Measurements from ENCODE around the gene S100A13. TPM values are rescaled to one million over a fixed set of nuclear protein-coding genes. Genes with fewer than 3 reads are reported as not detected.

S100A13 gene
- total RNA-seq, 2 donors from 2014 or later, result 13.5 to 16.4 TPM

DNA sequence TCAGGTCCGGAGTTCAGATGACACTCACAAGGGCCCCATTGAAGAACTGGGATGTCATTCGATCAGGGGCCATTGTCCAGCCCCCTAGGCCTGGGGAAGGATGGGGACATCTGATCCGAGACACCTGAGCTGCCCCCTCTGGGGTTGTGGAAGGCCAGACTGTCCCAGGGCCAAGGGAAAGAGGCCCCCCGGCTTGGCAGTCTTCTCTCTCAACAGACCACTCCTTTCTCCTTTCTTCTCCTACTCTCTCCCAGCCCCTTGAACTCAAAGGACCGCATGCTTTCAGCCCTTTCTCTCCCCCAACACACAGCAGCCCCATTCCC lies 2.0 kb upstream of the S100A13 start:
- ATAC-seq (replicated peaks in 1 of 2), result no peak
- DNase-seq, result no peak
- Mint-ChIP-seq H3K4me1 (ENCODE audit: low read depth) (peaks cover 37% of the 10 kb centered on the region), H3K27me3 (ENCODE audit: low read depth) (peaks cover 5% of the 10 kb centered on the region), H3K4me3 (no peak overlapping the region), H3K9me3 (peaks cover 0 to 3% of the 10 kb centered on the region in 2 donors), H3K27ac (no peak overlapping the region), H3K36me3 (ENCODE audit: insufficient read depth in 2 of 2) (peaks cover 3 to 4% of the 10 kb centered on the region in 2 donors)

DNA sequence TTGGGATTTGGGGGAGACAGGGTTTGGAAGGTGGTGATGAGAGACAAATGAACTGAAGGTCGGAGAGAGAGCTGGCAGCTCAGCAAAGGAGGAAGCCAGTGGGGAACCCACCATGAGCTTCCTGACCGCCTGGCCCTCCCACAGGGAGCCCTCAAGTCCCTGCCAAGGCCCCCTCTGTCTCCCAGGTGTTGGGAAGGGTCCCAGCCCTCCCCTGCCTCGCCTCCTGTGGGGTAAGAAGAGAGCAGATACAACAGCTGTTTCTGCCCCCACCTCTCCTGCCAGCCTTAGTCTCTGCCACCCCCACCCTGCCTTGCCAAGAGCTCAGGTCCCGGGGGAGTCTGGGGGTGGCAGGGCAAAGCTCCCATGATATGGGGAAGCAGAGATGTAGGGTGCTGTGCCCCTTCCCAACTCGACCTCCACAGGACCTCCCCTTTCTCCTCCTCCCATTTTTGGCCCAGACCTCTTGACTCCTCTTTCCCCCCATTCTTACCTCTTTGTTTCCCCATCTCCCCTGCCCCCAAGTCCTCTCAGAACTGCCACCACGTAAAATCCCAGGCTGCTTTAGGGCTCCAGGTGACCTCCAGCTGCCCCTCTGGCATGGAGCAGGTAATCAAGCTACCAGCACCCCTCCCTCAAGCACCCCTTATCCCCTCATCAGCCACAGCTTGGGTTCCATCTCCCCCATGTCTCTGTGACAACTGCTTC lies 1.5 kb upstream of the S100A13 start:
- Mint-ChIP-seq H3K9me3 (peaks cover 0 to 3% of the 10 kb centered on the region in 2 donors), H3K36me3 (ENCODE audit: insufficient read depth in 2 of 2) (peaks cover 1 to 2% of the 10 kb centered on the region in 2 donors), H3K4me1 (ENCODE audit: low read depth) (peaks cover 36% of the 10 kb centered on the region), H3K27me3 (ENCODE audit: low read depth) (peaks cover 5% of the 10 kb centered on the region), H3K4me3 (no peak overlapping the region), H3K27ac (no peak overlapping the region)
- DNase-seq, result no peak
- no peak for ATAC-seq (replicated peaks in 1 of 2)

DNA sequence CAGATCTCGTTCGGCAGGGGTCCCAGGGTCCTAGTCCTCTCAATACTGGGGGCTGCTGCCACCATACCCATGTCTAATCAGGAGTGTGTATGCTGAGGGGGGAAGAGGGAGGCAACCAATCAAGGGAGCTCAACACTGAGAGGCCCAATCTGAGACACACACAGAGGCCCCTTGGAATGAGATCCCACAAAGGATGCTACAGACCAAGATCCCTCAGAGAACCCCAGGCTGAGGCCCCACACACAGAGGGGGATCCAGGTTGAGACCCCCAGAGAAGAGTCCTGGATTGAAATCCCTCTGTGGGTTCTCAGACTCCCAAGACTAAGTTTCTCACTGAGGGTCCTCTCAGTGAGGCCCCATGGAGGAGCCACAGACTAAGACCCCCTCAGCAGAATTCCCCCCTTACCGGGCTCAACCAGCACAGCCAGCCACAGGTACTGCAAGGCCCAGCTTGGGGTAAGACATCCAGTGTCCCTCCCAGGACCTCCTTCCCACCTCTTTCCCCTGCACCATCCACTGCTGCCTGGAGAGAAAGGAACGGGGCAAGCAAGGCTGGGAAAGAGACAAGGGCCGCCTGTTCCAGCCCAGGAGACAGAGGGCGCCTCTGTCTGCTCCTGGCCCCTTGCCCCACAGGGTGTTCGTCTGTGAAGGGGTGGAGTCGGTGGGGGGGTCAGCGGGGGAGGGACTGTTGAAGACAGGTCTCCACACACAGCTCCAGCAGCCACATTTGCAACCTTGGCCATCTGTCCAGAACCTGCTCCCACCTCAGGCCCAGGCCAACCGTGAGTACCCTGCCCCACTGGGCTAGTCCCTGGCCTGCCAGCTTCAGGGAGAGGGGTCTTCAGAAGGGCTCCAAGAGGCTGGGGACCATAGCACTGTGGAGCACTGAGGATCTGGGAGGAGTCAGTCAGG lies 666 bp upstream of the S100A13 start, which contains the start of gene S100A1:
TSS of gene S100A1 (plus strand) at position 720 of the 912 bp plus-strand sequence. CDS start 2,088 bp downstream, outside the sequence.
- ATAC-seq (replicated peaks in 1 of 2), result no peak
- no peak for DNase-seq
- Mint-ChIP-seq H3K4me3 (no peak within 1 kb of the TSS), H3K27me3 (ENCODE audit: low read depth) (peaks cover 5% of the 10 kb centered on the region), H3K27ac (no peak within 1 kb of the TSS), H3K9me3 (no peaks in the 10 kb centered on the region), H3K4me1 (ENCODE audit: low read depth) (peaks cover 28% of the 10 kb centered on the region), H3K36me3 (ENCODE audit: insufficient read depth in 2 of 2) (peaks cover 1 to 2% of the 10 kb centered on the region in 2 donors)

DNA sequence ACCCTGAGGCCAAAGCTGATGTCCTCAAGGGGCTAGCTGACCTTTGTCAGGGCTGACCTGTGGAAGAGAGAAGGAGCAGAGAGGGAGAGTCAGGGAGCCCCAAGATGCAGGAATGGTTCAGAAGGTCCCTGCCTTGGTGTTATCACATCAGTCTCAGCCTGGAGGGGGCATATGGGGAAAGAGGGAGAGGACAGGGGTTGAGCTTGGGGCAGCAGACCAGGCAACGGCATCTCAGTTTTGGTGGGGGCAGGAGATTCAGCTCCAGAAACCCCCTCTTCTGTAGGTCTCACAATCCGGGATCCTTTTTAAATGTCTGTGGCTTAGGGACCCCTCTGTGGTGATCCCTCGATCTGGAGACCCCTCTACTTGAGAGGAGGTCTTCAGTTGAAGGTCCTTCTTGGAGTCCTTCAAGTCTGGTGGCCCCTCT lies 815 bp downstream of the S100A13 start:
- no peak overlapping the region for H3K4me3 Mint-ChIP-seq
- no peak for DNase-seq

DNA sequence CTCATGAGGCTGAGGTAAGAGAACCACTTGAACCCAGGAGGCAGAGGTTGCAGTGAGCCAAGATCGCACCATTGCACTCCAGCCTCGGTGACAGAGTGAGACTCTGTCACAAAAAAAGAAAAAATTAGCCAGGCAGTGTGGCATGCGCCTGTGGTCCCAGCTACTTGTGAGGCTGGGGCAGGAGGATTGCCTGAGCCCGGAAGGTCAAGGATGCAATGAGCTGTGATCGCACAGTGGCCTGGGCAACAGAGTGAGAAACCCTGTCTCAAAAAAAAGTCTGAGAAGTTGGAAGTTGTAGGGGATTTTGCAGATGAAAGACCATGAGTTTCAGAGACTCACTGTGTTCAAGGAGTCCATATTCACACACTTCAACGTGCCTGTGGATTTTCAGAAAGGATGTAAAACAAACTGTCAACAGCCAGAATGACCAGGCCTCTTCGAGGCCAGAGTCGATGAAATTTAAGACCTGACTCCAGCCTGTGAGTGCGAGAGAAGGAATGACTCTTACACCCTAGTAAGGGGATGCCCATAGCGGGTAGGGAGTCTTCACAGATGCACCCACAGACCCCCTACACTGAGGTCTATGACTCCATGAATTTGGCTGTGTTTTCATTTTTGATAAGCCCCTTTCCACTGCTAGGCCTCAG lies 2.2 kb downstream of the S100A13 start:
- no peak for ATAC-seq (replicated peaks in 1 of 2)
- Mint-ChIP-seq H3K36me3 (ENCODE audit: insufficient read depth in 2 of 2) (no peaks in the 10 kb centered on the region), H3K4me3 (no peak overlapping the region), H3K27ac (no peak overlapping the region), H3K9me3 (no peaks in the 10 kb centered on the region), H3K27me3 (ENCODE audit: low read depth) (peaks cover 5% of the 10 kb centered on the region), H3K4me1 (ENCODE audit: low read depth) (peaks cover 7% of the 10 kb centered on the region)
- DNase-seq, result no peak

More for the DNA sequence above, 815 bp downstream of the S100A13 start:
- Mint-ChIP-seq H3K36me3 (ENCODE audit: insufficient read depth in 2 of 2) (no peaks in the 10 kb centered on the region), H3K27me3 (ENCODE audit: low read depth) (peaks cover 5% of the 10 kb centered on the region), H3K27ac (no peak overlapping the region), H3K9me3 (no peaks in the 10 kb centered on the region), H3K4me1 (ENCODE audit: low read depth) (peaks cover 16% of the 10 kb centered on the region)
- no peak for ATAC-seq (replicated peaks in 1 of 2)

DNA sequence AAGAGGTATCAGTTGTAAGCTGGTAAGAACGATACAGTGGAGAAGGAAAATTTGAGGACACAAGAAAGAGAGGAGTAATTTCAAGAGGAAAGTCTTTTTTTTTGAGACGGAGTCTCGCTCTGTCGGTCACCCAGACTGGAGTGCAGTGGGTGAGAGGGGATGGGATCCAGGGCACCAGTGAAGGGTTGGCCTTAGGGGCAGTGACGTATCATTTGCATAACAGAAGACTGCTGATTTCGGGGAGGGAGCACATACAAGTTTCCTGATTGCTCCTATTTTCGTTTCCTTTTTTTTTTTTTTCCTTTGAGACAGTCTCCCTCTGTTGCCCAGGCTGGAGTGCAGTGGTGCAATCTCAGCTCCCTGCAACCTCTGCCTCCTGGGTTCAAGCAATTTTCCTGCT lies 4.2 kb downstream of the S100A13 start:
- Mint-ChIP-seq H3K36me3 (ENCODE audit: insufficient read depth in 2 of 2) (peaks cover 0 to 1% of the 10 kb centered on the region in 2 donors), H3K27me3 (ENCODE audit: low read depth) (peaks cover 5% of the 10 kb centered on the region), H3K4me3 (no peak overlapping the region), H3K27ac (no peak overlapping the region), H3K4me1 (ENCODE audit: low read depth) (peaks cover 7% of the 10 kb centered on the region), H3K9me3 (no peaks in the 10 kb centered on the region)
- DNase-seq, result no peak
- no peak for ATAC-seq (replicated peaks in 1 of 2)

DNA sequence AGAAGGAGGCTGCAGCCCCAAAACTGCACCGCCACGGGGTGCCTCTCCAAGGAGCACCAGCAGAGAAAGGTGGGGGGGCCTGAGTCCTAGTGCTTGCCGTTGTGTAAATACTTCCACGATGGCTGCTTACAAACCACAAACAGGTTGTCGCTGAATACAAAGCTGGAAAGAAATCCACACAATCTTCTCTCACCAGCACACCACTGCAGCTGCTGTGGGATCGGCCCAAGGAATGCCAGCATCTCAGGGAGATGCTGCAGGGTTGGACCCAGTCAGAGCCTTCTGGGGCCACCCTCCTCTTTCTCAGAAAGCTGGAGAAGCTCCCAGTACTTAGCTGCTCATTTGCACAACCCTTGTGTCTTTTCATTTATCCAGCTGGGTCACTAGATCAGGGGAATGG lies 8.1 kb downstream of the S100A13 start:
- H3K4me3 Mint-ChIP-seq, result no peak overlapping the region
- no peak for DNase-seq
- no peak overlapping the region for H3K27ac Mint-ChIP-seq
- peaks cover 0 to 1% of the 10 kb centered on the region in 2 donors for H3K36me3 Mint-ChIP-seq (ENCODE audit: insufficient read depth in 2 of 2)
- H3K4me1 Mint-ChIP-seq (ENCODE audit: low read depth), result peaks cover 19% of the 10 kb centered on the region
- ATAC-seq (replicated peaks in 1 of 2), result no peak
- H3K9me3 Mint-ChIP-seq, result no peaks in the 10 kb centered on the region
- H3K27me3 Mint-ChIP-seq (ENCODE audit: low read depth), result no peaks in the 10 kb centered on the region

DNA sequence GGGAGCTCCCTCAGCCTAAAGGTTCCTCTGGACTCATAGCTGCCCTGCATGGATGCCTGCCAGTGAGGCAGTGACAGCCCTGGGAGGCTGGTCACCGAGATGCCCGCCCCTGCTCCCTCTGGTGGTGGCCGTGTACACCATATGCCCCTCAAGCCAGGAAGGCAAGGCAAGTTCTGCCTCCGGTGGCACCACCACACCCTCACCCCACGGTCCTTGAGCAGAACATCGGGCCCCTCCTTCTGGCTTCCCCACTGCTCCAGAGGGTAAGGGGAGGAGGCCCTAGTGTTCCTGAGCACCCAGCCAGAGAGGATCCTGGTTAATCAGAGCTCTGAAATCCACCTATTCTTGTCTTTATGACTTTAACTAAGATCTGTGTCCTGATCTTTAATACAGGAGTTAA lies 9.6 kb downstream of the S100A13 start:
- Mint-ChIP-seq H3K27ac (no peak overlapping the region), H3K4me3 (no peak overlapping the region), H3K27me3 (ENCODE audit: low read depth) (no peaks in the 10 kb centered on the region), H3K36me3 (ENCODE audit: insufficient read depth in 2 of 2) (peaks cover 0 to 1% of the 10 kb centered on the region in 2 donors), H3K4me1 (ENCODE audit: low read depth) (peaks cover 19% of the 10 kb centered on the region), H3K9me3 (no peaks in the 10 kb centered on the region)
- ATAC-seq (replicated peaks in 1 of 2) (peak; percentile 92 to 95), DNase-seq (peak; percentile 77)

DNA sequence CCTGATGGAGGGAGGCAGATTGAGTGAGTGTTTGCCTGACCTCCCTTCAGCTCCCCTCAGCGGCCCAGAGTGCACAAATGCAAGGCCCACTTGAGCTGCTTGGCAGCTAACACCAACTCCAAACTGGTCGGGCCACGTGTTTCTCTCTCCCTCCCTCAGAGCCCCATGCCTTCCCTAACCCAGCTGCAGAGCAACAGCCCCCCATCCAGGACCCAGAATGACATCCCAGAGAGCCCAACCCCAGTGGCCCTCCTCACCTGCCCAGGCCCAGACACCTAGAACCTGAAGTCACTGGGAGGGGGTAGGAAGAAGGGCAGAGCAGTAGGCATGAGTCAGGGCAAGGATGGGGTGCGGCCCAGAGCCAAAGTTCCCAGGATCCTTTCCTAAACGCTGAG lies 10.4 kb downstream of the S100A13 start:
- peaks cover 0 to 1% of the 10 kb centered on the region in 2 donors for H3K36me3 Mint-ChIP-seq (ENCODE audit: insufficient read depth in 2 of 2)
- H3K9me3 Mint-ChIP-seq, result no peaks in the 10 kb centered on the region
- ATAC-seq (replicated peaks in 1 of 2) (no peak), DNase-seq (no peak)
- H3K4me3 Mint-ChIP-seq, result no peak overlapping the region
- H3K4me1 Mint-ChIP-seq (ENCODE audit: low read depth), result peaks cover 19% of the 10 kb centered on the region
- no peak overlapping the region for H3K27ac Mint-ChIP-seq
- no peaks in the 10 kb centered on the region for H3K27me3 Mint-ChIP-seq (ENCODE audit: low read depth)

DNA sequence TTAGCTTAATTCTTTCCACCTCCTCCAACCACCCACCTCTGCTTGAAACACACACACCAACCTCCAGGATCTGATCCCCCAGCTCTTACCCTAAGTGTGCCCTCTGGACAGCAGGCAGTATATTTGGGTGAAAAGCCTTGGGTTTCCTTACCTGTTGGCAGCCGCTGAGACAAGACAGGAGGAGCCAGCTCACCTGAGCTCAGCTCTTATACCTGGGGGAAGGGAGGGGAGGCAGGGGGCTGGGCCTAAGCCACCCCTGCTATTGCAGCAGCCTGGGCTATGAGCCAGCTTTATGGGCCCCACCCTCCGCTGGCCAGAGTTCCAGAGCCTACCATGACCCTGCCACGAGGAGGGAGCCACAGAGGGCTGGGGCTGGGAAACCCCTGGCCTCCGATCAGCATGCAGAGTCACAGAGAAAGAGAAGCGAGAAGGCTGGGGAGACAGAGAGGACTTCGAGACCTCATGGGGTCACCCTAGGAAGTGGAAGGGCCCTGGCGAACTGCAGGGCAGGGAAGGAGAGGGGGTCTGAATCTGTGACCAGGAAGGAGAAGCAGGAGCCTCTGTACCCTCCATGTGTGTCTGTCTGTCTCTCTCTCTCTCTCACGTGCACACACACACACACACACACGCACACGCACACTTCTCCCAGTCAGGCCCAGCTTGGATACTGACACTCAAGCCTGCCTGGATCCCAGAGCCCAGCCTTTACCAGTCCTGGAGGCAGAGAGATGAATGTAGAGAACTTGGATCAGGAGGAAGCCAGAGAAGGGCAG lies 11.0 kb downstream of the S100A13 start, which contains the start of gene S100A14:
TSS of gene S100A14 (minus strand) at position 182 of the 773 bp plus-strand sequence. CDS start 467 bp downstream, outside the sequence.
- DNase-seq (no peak), ATAC-seq (replicated peaks in 1 of 2) (no peak)
- Mint-ChIP-seq H3K27ac (no peak within 1 kb of the TSS), H3K36me3 (ENCODE audit: insufficient read depth in 2 of 2) (peaks cover 0 to 1% of the 10 kb centered on the region in 2 donors), H3K4me1 (ENCODE audit: low read depth) (peaks cover 19% of the 10 kb centered on the region), H3K27me3 (ENCODE audit: low read depth) (no peaks in the 10 kb centered on the region), H3K4me3 (no peak within 1 kb of the TSS), H3K9me3 (no peaks in the 10 kb centered on the region)

DNA sequence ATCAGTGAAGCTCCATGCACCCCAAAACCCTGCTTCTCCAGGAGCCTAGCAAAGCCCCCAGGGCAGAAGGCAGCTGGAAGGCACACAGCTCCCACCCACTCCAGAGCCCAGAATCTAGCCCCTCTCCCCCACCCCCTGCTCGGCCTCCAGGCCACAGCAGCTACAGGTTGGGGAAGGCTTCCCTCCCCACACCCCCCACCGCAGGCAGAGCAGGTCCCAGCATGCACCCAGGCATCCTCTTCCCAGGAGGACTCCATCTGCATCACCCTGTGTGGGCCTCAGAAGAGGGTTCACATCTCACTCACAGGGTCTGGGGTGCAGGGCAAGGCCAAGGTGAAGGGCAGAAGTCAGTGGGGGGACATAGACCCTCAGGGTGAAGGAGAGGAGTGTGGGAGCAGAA lies 11.9 kb downstream of the S100A13 start:
- no peak for DNase-seq
- H3K9me3 Mint-ChIP-seq, result no peaks in the 10 kb centered on the region
- H3K27me3 Mint-ChIP-seq (ENCODE audit: low read depth), result no peaks in the 10 kb centered on the region
- peaks cover 19% of the 10 kb centered on the region for H3K4me1 Mint-ChIP-seq (ENCODE audit: low read depth)
- no peak for ATAC-seq (replicated peaks in 1 of 2)
- no peak overlapping the region for H3K27ac Mint-ChIP-seq
- no peak overlapping the region for H3K4me3 Mint-ChIP-seq
- peaks cover 0 to 1% of the 10 kb centered on the region in 2 donors for H3K36me3 Mint-ChIP-seq (ENCODE audit: insufficient read depth in 2 of 2)

DNA sequence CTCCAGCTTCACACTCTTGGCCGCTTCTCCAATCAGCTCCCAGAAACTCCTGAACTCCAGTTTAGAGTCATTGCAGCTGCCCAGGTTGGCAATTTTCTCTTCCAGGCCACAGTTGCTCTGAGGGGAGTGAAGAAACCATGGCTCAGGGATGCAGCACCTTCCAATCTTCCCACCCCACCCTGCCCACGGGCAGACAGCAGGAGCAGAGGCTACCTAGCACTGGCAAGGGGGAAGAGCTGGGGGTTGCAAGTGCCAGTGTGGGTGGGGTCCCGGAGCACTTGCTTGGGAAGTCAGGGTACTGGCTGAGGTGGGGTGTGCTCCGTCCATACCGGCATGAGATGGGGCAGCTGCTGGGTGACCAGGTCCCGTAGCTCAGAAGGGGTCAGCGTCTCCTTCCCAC lies 12.4 kb downstream of the S100A13 start:
- Mint-ChIP-seq H3K27me3 (ENCODE audit: low read depth) (no peaks in the 10 kb centered on the region), H3K36me3 (ENCODE audit: insufficient read depth in 2 of 2) (peaks cover 0 to 1% of the 10 kb centered on the region in 2 donors), H3K4me3 (no peak overlapping the region), H3K9me3 (no peaks in the 10 kb centered on the region), H3K4me1 (ENCODE audit: low read depth) (peaks cover 19% of the 10 kb centered on the region), H3K27ac (no peak overlapping the region)
- DNase-seq (no peak), ATAC-seq (replicated peaks in 1 of 2) (no peak)
